ENCODE measurements around the gene ATF4. TPM values are rescaled to one million over a fixed set of nuclear protein-coding genes. Genes with fewer than 3 reads are reported as not detected.

Gene ATF4
- total RNA-seq, 1 experiment from 2014 or later, result 168 TPM

GRCh38 chr22:39528681-39529486 lies 8.5 kb downstream of the ATF4 start:
- DNase-seq (ENCODE audit: low read depth), result peak; percentile 69

- DNase-seq (ENCODE audit: low read depth), result no peak
Observed at GRCh38 chr22:39529487-39529851, 9.1 kb downstream of the ATF4 start.

GRCh38 chr22:39530116-39530515 lies 9.8 kb downstream of the ATF4 start:
- DNase-seq (ENCODE audit: low read depth), result no peak

GRCh38 chr22:39530692-39531331 lies 10.4 kb downstream of the ATF4 start:
- peak; percentile 33 for DNase-seq (ENCODE audit: low read depth)

GRCh38 chr22:39532215-39533073 lies 12.1 kb downstream of the ATF4 start, which contains the start of gene RPS19BP1:
Gene RPS19BP1, minus strand, starts transcription at chr22:39532748. Its CDS starts 10 bp downstream, at chr22:39532738.
- peak; percentile 98 for DNase-seq (ENCODE audit: low read depth)

GRCh38 chr22:39534092-39534506 lies 13.7 kb downstream of the ATF4 start:
- DNase-seq (ENCODE audit: low read depth), result no peak

GRCh38 chr22:39534591-39535356 lies 14.4 kb downstream of the ATF4 start:
- DNase-seq (ENCODE audit: low read depth), result peak; percentile 48

- no peak for DNase-seq (ENCODE audit: low read depth)
Observed at GRCh38 chr22:39535357-39535725, 15.0 kb downstream of the ATF4 start.

- no peak for DNase-seq (ENCODE audit: low read depth)
Observed at GRCh38 chr22:39535831-39536449, 15.6 kb downstream of the ATF4 start.

GRCh38 chr22:39536711-39537110 lies 16.3 kb downstream of the ATF4 start:
- DNase-seq (ENCODE audit: low read depth), result no peak

GRCh38 chr22:39537975-39538374 lies 17.6 kb downstream of the ATF4 start:
- no peak for DNase-seq (ENCODE audit: low read depth)

- DNase-seq (ENCODE audit: low read depth), result peak; percentile 23
Observed at GRCh38 chr22:39543095-39543494, 22.7 kb downstream of the ATF4 start.

GRCh38 chr22:39545386-39546365 lies 25.3 kb downstream of the ATF4 start:
- DNase-seq (ENCODE audit: low read depth), result peak; percentile 25

- peak; percentile 46 for DNase-seq (ENCODE audit: low read depth)
Observed at GRCh38 chr22:39546889-39547586, 26.7 kb downstream of the ATF4 start.

GRCh38 chr22:39547587-39547947 lies 27.2 kb downstream of the ATF4 start:
- DNase-seq (ENCODE audit: low read depth), result no peak

GRCh38 chr22:39553429-39553828 lies 33.1 kb downstream of the ATF4 start:
- no peak for DNase-seq (ENCODE audit: low read depth)

- DNase-seq (ENCODE audit: low read depth), result no peak
Observed at GRCh38 chr22:39554151-39554550, 33.8 kb downstream of the ATF4 start.

GRCh38 chr22:39556970-39557841 lies 36.8 kb downstream of the ATF4 start:
- DNase-seq (ENCODE audit: low read depth), result no peak
